ENCODE results near the gene PRKG1. TPM values are rescaled to one million over a fixed set of nuclear protein-coding genes. Genes with fewer than 3 reads are reported as not detected.

The PRKG1 gene
- total and polyA plus RNA-seq, 2 of the 4 experiments (the other 2 are of a cell fraction) = 3.5 to 18.3 TPM

DNA sequence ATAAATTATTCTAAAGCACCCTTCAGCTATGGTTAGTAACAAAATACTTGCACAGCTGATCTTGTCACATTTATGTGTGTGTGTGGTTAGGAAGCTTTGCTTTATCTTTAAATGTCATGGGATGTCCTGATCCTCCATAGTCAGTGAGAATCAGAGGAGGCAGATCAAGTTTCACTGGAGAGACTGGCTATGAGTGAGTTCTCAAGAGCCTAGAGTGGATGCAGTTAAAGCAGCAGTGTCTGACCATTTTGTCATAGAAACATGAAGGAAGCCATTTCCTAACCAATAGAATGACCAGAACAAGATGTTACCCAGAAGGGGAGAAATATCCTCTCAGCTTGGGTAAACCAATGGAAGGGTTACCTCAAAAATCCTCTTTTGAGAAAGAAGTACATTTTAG, 1032.6 kb downstream of the PRKG1 start:
- H3K9ac ChIP-seq (ENCODE audit: low read depth, low read length) = no peak overlapping the region
- no peak overlapping the region for H3K18ac ChIP-seq (ENCODE audit: low read depth, low read length)
- TF ChIP-seq POLR2A (IDR thresholded peaks at IDR 0.05; ENCODE audit: low read depth, low read length) (no peak), RCOR1 (IDR thresholded peaks at IDR 0.05; ENCODE audit: insufficient replicate concordance, low read length) (no peak), RAD21 (IDR thresholded peaks at IDR 0.05; ENCODE audit: low read length) (no peak), MXI1 (IDR thresholded peaks at IDR 0.05; ENCODE audit: borderline replicate concordance, low read depth, low read length) (no peak), RFX5 (IDR thresholded peaks at IDR 0.05; ENCODE audit: low read depth, low read length) (no peak), BHLHE40 (IDR thresholded peaks at IDR 0.05; ENCODE audit: low read depth, low read length) (no peak), CHD1 (IDR thresholded peaks at IDR 0.05; ENCODE audit: low read depth, low read length) (no peak), NFE2L2 (IDR thresholded peaks at IDR 0.05; ENCODE audit: low read depth, low read length) (no peak), MAZ (IDR thresholded peaks at IDR 0.05; ENCODE audit: borderline replicate concordance, low read depth, low read length) (no peak), CEBPB (IDR thresholded peaks at IDR 0.05; ENCODE audit: low read depth, low read length) (no peak), MAFK (IDR thresholded peaks at IDR 0.05; ENCODE audit: low read depth, low read length) (no peak), SMC3 (IDR thresholded peaks at IDR 0.05; ENCODE audit: low read depth, low read length) (no peak)
- TF ChIP-seq, protein P1, sequence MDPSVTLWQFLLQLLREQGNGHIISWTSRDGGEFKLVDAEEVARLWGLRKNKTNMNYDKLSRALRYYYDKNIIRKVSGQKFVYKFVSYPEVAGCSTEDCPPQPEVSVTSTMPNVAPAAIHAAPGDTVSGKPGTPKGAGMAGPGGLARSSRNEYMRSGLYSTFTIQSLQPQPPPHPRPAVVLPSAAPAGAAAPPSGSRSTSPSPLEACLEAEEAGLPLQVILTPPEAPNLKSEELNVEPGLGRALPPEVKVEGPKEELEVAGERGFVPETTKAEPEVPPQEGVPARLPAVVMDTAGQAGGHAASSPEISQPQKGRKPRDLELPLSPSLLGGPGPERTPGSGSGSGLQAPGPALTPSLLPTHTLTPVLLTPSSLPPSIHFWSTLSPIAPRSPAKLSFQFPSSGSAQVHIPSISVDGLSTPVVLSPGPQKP (IDR thresholded peaks at IDR 0.05; ENCODE audit: borderline replicate concordance, low read depth, low read length) = no peak
- TF ChIP-seq, protein P2, sequence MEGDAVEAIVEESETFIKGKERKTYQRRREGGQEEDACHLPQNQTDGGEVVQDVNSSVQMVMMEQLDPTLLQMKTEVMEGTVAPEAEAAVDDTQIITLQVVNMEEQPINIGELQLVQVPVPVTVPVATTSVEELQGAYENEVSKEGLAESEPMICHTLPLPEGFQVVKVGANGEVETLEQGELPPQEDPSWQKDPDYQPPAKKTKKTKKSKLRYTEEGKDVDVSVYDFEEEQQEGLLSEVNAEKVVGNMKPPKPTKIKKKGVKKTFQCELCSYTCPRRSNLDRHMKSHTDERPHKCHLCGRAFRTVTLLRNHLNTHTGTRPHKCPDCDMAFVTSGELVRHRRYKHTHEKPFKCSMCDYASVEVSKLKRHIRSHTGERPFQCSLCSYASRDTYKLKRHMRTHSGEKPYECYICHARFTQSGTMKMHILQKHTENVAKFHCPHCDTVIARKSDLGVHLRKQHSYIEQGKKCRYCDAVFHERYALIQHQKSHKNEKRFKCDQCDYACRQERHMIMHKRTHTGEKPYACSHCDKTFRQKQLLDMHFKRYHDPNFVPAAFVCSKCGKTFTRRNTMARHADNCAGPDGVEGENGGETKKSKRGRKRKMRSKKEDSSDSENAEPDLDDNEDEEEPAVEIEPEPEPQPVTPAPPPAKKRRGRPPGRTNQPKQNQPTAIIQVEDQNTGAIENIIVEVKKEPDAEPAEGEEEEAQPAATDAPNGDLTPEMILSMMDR (conservative IDR thresholded peaks at IDR 0.05; ENCODE audit: low read depth, low read length) = no peak
- TF ChIP-seq, protein P3, sequence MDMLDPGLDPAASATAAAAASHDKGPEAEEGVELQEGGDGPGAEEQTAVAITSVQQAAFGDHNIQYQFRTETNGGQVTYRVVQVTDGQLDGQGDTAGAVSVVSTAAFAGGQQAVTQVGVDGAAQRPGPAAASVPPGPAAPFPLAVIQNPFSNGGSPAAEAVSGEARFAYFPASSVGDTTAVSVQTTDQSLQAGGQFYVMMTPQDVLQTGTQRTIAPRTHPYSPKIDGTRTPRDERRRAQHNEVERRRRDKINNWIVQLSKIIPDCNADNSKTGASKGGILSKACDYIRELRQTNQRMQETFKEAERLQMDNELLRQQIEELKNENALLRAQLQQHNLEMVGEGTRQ (IDR thresholded peaks at IDR 0.05; ENCODE audit: low read depth, low read length) = no peak
- BruUV-seq (replicated peaks) = no TSS peak
- in situ Hi-C loops (cut with MboI; ENCODE audit: low sequenced_read_pairs) (no loop called here), dilution Hi-C loops (cut with HindIII; ENCODE audit: low sequenced_read_pairs, unreplicated experiment) (no loop called here), intact Hi-C loops (cut with micrococcal nuclease) (no loop called here)
- H3K79me1 ChIP-seq (ENCODE audit: low read depth in 1 of 2, low read length in 2 of 2) = no peaks in the 10 kb centered on the region
- H3K4ac ChIP-seq (ENCODE audit: low read depth, low read length) = no peak overlapping the region
- no peak overlapping the region for H4K91ac ChIP-seq (ENCODE audit: insufficient read depth, low read depth, low read length)
- no peaks in the 10 kb centered on the region for H3K9me3 ChIP-seq (ENCODE audit: control insufficient read depth, insufficient read depth, low read length)
- H2AK9ac ChIP-seq (replicated peaks; ENCODE audit: low read depth, low read length, poor library complexity) = no peak overlapping the region
- ChIA-PET POLR2A (ENCODE audit: unreplicated experiment) (no interaction called here), CTCF (interaction anchor here (0.9 kb wide), 1 partner anchor 72 kb away, joined by 3 read pairs; no protein-coding TSS in a partner anchor)
- ATAC-seq (ENCODE audit: low read depth) (peak; percentile 66), DNase-seq (peak; percentile 39)
- no peak overlapping the region for H3K56ac ChIP-seq (ENCODE audit: extremely low read depth, insufficient read depth, low read length)
- H3K23ac ChIP-seq (ENCODE audit: low read depth, low read length) = no peak overlapping the region
- H2BK15ac ChIP-seq (ENCODE audit: low read depth, low read length) = no peak overlapping the region
- H4K8ac ChIP-seq (ENCODE audit: low read depth in 2 of 2, low read length in 2 of 2) = no peak overlapping the region
- H2BK120ac ChIP-seq (ENCODE audit: low read depth, low read length) = no peak overlapping the region
- H3K14ac ChIP-seq (replicated peaks; ENCODE audit: low read depth, low read length) = no peak overlapping the region
- no peaks in the 10 kb centered on the region for H3K27me3 ChIP-seq (ENCODE audit: control insufficient read depth, insufficient read depth, low read length)
- no peak overlapping the region for H2BK5ac ChIP-seq (ENCODE audit: low read depth, low read length, poor library complexity, severe bottlenecking)
- H3K27ac ChIP-seq (ENCODE audit: insufficient read depth, low read length) = no peak overlapping the region
- no peaks in the 10 kb centered on the region for H3K36me3 ChIP-seq (ENCODE audit: control insufficient read depth, insufficient read depth, low read length)
- peaks cover 2% of the 10 kb centered on the region; the same call in 1 of the 2 replicates for H3K4me1 ChIP-seq (ENCODE audit: control insufficient read depth, insufficient read depth, low read length)
- H3K4me2 ChIP-seq (ENCODE audit: low read depth, low read length) = no peak overlapping the region
- no peak overlapping the region for H3K4me3 ChIP-seq (ENCODE audit: insufficient read depth, low read depth, low read length)
- no peaks in the 10 kb centered on the region for H3K9me1 ChIP-seq (ENCODE audit: insufficient read depth, low read length)
- no peaks in the 10 kb centered on the region for H4K20me1 ChIP-seq (ENCODE audit: insufficient read depth, low read length)
- no peak overlapping the region for H2AFZ ChIP-seq (replicated peaks; ENCODE audit: low read length, poor library complexity)
- no peak overlapping the region for H4K5ac ChIP-seq (ENCODE audit: low read depth, low read length)
- no peak overlapping the region for H2AK5ac ChIP-seq (ENCODE audit: low read depth, low read length)
- no peak overlapping the region for H2BK20ac ChIP-seq (ENCODE audit: low read depth, low read length)
